ENCODE data around the gene RPN2. TPM values are rescaled to one million over a fixed set of nuclear protein-coding genes. Genes with fewer than 3 reads are reported as not detected.

RPN2 gene
- total and polyA plus RNA-seq, 10 of the 15 experiments (the other 5 are each of a cell fraction or from before 2014, with no cell fraction given) = 148 to 365 (median 228) TPM

DNA sequence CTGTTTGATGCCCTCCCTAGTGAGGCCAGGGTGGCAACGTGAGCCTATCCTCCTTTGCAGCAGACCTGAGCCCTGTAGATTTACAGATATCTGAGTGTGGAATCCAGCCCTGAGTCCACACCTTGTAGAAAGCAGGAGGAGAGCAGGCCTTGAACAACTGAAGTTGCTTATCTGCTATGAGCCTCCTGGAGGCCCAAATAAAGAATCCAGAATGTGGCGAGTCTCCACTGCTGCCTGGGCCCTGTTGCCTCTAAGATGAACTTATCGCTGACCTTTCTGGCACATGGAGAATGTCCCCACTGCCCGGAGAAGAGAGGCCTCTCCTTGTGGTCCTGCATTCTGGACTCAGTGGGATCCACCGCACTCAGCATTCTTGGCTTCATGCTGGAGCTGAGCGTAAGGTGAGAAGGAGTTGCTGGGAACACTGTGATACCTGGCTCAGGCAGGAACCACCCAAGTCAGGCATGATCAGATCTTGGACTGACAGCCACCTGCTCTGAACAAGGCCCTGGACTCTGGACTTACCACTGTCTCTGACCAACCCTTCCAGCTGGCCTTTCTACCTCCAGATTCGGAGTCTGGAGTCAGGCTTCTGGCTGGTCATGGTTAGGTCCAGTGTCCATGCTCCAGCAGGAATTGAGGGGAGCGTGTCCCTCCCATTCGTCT lies 104.5 kb downstream of the RPN2 start:
- FAIRE-seq = no peak
- ChIA-PET POLR2A (no interaction called here), RAD21 (ENCODE audit: unreplicated experiment) (no interaction called here), SMC1A (ENCODE audit: uncharacterized antibody, unreplicated experiment) (interaction anchor here (1.4 to 3.0 kb wide), 2 partner anchors 8 to 16 kb away, joined by 3 to 10 read pairs; no protein-coding TSS in a partner anchor), CTCF (interaction anchor here (1.9 to 3.1 kb wide), 2 partner anchors 13 to 100 kb away, joined by 10 to 12 read pairs; no protein-coding TSS in a partner anchor)
- no peaks in the 10 kb centered on the region for H3K9me3 ChIP-seq (replicated peaks; ENCODE audit: control insufficient read depth, insufficient read depth, low read length)
- DNase-seq (ENCODE audit: low read depth, low spot score) = no peak
- no peak overlapping the region for H3K27ac ChIP-seq (ENCODE audit: control insufficient read depth, insufficient read depth)
- no TSS peak for BruUV-seq (replicated peaks)
- no peak for ATAC-seq
- H2AFZ ChIP-seq (ENCODE audit: control insufficient read depth, low read depth, low read length) = no peak overlapping the region
- H3K36me3 ChIP-seq (ENCODE audit: control insufficient read depth in 2 of 2, insufficient read depth in 2 of 2, low read length in 1 of 2) = no peaks in the 10 kb centered on the region
- peaks cover under 1% of the 10 kb centered on the region; the same call in 1 of the 2 replicates for H3K79me2 ChIP-seq (ENCODE audit: control insufficient read depth, insufficient read depth, low read length)
- in situ Hi-C loops (cut with MboI) (no loop called here), intact Hi-C loops (cut with micrococcal nuclease; ENCODE audit: unreplicated experiment) (no loop called here)
- WGBS (ENCODE audit: insufficient coverage, insufficient replicate concordance, low lambda C conversion rate, missing lambda C conversion rate) = 78% methylated on average over 9 of the region's 9 CpGs
- no peak overlapping the region for H3K9ac ChIP-seq (ENCODE audit: control insufficient read depth, insufficient read depth, low read length)
- H3K4me3 ChIP-seq = no peak overlapping the region
- H3K27me3 ChIP-seq (replicated peaks in 1 of 2; ENCODE audit: control insufficient read depth in 2 of 2, insufficient read depth in 2 of 2, low read length in 1 of 2) = no peaks in the 10 kb centered on the region
- TF ChIP-seq SREBF2 (IDR thresholded peaks at IDR 0.05; ENCODE audit: low read length) = no peak
- TF ChIP-seq ZNF384 (IDR thresholded peaks at IDR 0.05; ENCODE audit: borderline replicate concordance, low read depth, low read length) = no peak
- no peaks in the 10 kb centered on the region for H3K4me1 ChIP-seq (ENCODE audit: control insufficient read depth, insufficient read depth, low read length)
- no peaks in the 10 kb centered on the region for H4K20me1 ChIP-seq (ENCODE audit: control insufficient read depth, insufficient read depth)
- H3K4me2 ChIP-seq (ENCODE audit: control insufficient read depth, insufficient read depth) = no peak overlapping the region

- in situ Hi-C loops (cut with MboI) (no loop called here), intact Hi-C loops (cut with micrococcal nuclease; ENCODE audit: unreplicated experiment) (no loop called here)
- no peaks in the 10 kb centered on the region for H4K20me1 ChIP-seq (ENCODE audit: control insufficient read depth, insufficient read depth)
- SMC1A ChIA-PET (ENCODE audit: uncharacterized antibody, unreplicated experiment) = interaction anchor here (1.6 to 3.0 kb wide), 2 partner anchors 9 to 55 kb away, joined by 3 to 10 read pairs; no protein-coding TSS in a partner anchor
- H3K4me2 ChIP-seq (ENCODE audit: control insufficient read depth, insufficient read depth) = no peak overlapping the region
- no peaks in the 10 kb centered on the region for H3K9me3 ChIP-seq (replicated peaks; ENCODE audit: control insufficient read depth, insufficient read depth, low read length)
- H3K36me3 ChIP-seq (ENCODE audit: control insufficient read depth in 2 of 2, insufficient read depth in 2 of 2, low read length in 1 of 2) = no peaks in the 10 kb centered on the region
- RAD21 ChIA-PET (ENCODE audit: unreplicated experiment) = interaction anchor here (0.7 kb wide), 1 partner anchor 15 kb away, joined by 3 read pairs; no protein-coding TSS in a partner anchor
- H3K4me3 ChIP-seq = no peak overlapping the region
- no peak overlapping the region for H2AFZ ChIP-seq (ENCODE audit: control insufficient read depth, low read depth, low read length)
- 59% methylated on average over 6 of the region's 6 CpGs for whole genome bisulfite sequencing (ENCODE audit: insufficient coverage, insufficient replicate concordance, low lambda C conversion rate, missing lambda C conversion rate)
- no peak overlapping the region for H3K9ac ChIP-seq (ENCODE audit: control insufficient read depth, insufficient read depth, low read length)
- DNase-seq (ENCODE audit: low read depth, low spot score) = no peak
- ATAC-seq = no peak
- H3K27me3 ChIP-seq (replicated peaks in 1 of 2; ENCODE audit: control insufficient read depth in 2 of 2, insufficient read depth in 2 of 2, low read length in 1 of 2) = no peaks in the 10 kb centered on the region
- no peaks in the 10 kb centered on the region for H3K4me1 ChIP-seq (ENCODE audit: control insufficient read depth, insufficient read depth, low read length)
- POLR2A ChIA-PET = interaction anchor here (1.1 kb wide), 1 partner anchor 20 kb away, joined by 3 read pairs; no protein-coding TSS in a partner anchor
- no TSS peak for BruUV-seq (replicated peaks)
- no peak overlapping the region for H3K27ac ChIP-seq (ENCODE audit: control insufficient read depth, insufficient read depth)
- peaks cover 6% of the 10 kb centered on the region for H3K79me2 ChIP-seq (ENCODE audit: control insufficient read depth, insufficient read depth, low read length)
- CTCF ChIA-PET = interaction anchor here (1.3 to 2.5 kb wide), 2 partner anchors 12 to 97 kb away, joined by 4 to 5 read pairs; no protein-coding TSS in a partner anchor
- TF ChIP-seq, protein P1, sequence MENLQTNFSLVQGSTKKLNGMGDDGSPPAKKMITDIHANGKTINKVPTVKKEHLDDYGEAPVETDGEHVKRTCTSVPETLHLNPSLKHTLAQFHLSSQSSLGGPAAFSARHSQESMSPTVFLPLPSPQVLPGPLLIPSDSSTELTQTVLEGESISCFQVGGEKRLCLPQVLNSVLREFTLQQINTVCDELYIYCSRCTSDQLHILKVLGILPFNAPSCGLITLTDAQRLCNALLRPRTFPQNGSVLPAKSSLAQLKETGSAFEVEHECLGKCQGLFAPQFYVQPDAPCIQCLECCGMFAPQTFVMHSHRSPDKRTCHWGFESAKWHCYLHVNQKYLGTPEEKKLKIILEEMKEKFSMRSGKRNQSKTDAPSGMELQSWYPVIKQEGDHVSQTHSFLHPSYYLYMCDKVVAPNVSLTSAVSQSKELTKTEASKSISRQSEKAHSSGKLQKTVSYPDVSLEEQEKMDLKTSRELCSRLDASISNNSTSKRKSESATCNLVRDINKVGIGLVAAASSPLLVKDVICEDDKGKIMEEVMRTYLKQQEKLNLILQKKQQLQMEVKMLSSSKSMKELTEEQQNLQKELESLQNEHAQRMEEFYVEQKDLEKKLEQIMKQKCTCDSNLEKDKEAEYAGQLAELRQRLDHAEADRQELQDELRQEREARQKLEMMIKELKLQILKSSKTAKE (IDR thresholded peaks at IDR 0.05; ENCODE audit: low read depth, poor library complexity, severe bottlenecking) = no peak
- no peak for FAIRE-seq
Observed at GRCh38 chr20:37284691-37285161, 105.6 kb downstream of the RPN2 start.
